Stimulated activated memory B cell treated with anti-CD40 and anti-IgM and Interleukin-4, amounts not matched to agents 10 μg/mL and 1 μg/mL and 100 μg/mL, for 72 hours (primary cell): Measurements from ENCODE around the gene RAMACL.
A peak's percentile ranks its signal among the peaks of the same experiment; 100 is the strongest.

Experiments used
- ATAC-seq: fragments of 150-1000 bp; cut with Tn5 transposase; 2 replicates; pipeline ENCODE4 v1.10.0; 2021
- H3K27ac Mint-ChIP-seq: one replicate; pipeline ENCODE4 v1.8.0; 2022; ENCODE audit warnings: mild to moderate bottlenecking, mixed read lengths
- H3K27me3 Mint-ChIP-seq: one replicate; pipeline ENCODE4 v1.8.0; 2022; ENCODE audit warnings: mixed read lengths
- H3K36me3 Mint-ChIP-seq: one replicate; pipeline ENCODE4 v1.8.0; 2022; ENCODE audit warnings: mixed read lengths
- H3K4me1 Mint-ChIP-seq: one replicate; pipeline ENCODE4 v1.8.0; 2022; ENCODE audit warnings: mixed read lengths
- H3K4me3 Mint-ChIP-seq: one replicate; pipeline ENCODE4 v1.8.0; 2022; ENCODE audit warnings: mild to moderate bottlenecking, moderate library complexity, mixed read lengths
- H3K9me3 Mint-ChIP-seq: one replicate; pipeline ENCODE4 v1.8.0; 2022; ENCODE audit warnings: mixed read lengths

Gene RAMACL

GRCh38 chr6:166580076-166581050 is 6.1 kb downstream of the RAMACL start:
- no peak for ATAC-seq
- Mint-ChIP-seq H3K27me3 (no peaks in the 10 kb centered on the region), H3K36me3 (peaks cover 8% of the 10 kb centered on the region), H3K4me1 (no peaks in the 10 kb centered on the region), H3K4me3 (no peak overlapping the region), H3K9me3 (peaks cover 11% of the 10 kb centered on the region), H3K27ac (no peak overlapping the region)

- no peak overlapping the region for H3K27ac Mint-ChIP-seq
- ATAC-seq, result no peak
- no peaks in the 10 kb centered on the region for H3K4me1 Mint-ChIP-seq
- H3K9me3 Mint-ChIP-seq, result peaks cover 11% of the 10 kb centered on the region
- H3K36me3 Mint-ChIP-seq, result peaks cover 8% of the 10 kb centered on the region
- H3K27me3 Mint-ChIP-seq, result no peaks in the 10 kb centered on the region
- H3K4me3 Mint-ChIP-seq, result no peak overlapping the region
Measured at GRCh38 chr6:166579237-166579850, 7.1 kb downstream of the RAMACL start.

- Mint-ChIP-seq H3K27ac (no peak overlapping the region), H3K36me3 (peaks cover 8% of the 10 kb centered on the region), H3K4me1 (no peaks in the 10 kb centered on the region), H3K4me3 (no peak overlapping the region), H3K9me3 (peaks cover 11% of the 10 kb centered on the region), H3K27me3 (no peaks in the 10 kb centered on the region)
- ATAC-seq, result no peak
Measured at GRCh38 chr6:166578536-166579236, 7.8 kb downstream of the RAMACL start.

- ATAC-seq, result no peak
- H3K4me1 Mint-ChIP-seq, result peaks cover 8% of the 10 kb centered on the region
- peaks cover 8% of the 10 kb centered on the region for H3K36me3 Mint-ChIP-seq
- H3K9me3 Mint-ChIP-seq, result peaks cover 11% of the 10 kb centered on the region
- H3K27me3 Mint-ChIP-seq, result no peaks in the 10 kb centered on the region
- no peak overlapping the region for H3K27ac Mint-ChIP-seq
- no peak overlapping the region for H3K4me3 Mint-ChIP-seq
Measured at GRCh38 chr6:166575205-166575604, 11.3 kb downstream of the RAMACL start.

- Mint-ChIP-seq H3K4me3 (no peak overlapping the region), H3K27me3 (no peaks in the 10 kb centered on the region), H3K9me3 (peaks cover 11% of the 10 kb centered on the region), H3K4me1 (peaks cover 8% of the 10 kb centered on the region), H3K36me3 (peaks cover 11% of the 10 kb centered on the region), H3K27ac (no peak overlapping the region)
- no peak for ATAC-seq
Measured at GRCh38 chr6:166573511-166574216, 12.8 kb downstream of the RAMACL start.

GRCh38 chr6:166572370-166573261 is 13.9 kb downstream of the RAMACL start:
- Mint-ChIP-seq H3K27me3 (no peaks in the 10 kb centered on the region), H3K27ac (peak overlapping the region; percentile 11), H3K9me3 (peaks cover 11% of the 10 kb centered on the region), H3K4me3 (no peak overlapping the region), H3K4me1 (peaks cover 8% of the 10 kb centered on the region), H3K36me3 (peaks cover 11% of the 10 kb centered on the region)
- no peak for ATAC-seq

- no peak for ATAC-seq
- Mint-ChIP-seq H3K9me3 (peaks cover 3% of the 10 kb centered on the region), H3K27me3 (no peaks in the 10 kb centered on the region), H3K4me3 (no peak overlapping the region), H3K36me3 (peaks cover 6% of the 10 kb centered on the region), H3K27ac (no peak overlapping the region), H3K4me1 (peaks cover 8% of the 10 kb centered on the region)
Measured at GRCh38 chr6:166570929-166571713, 15.4 kb downstream of the RAMACL start.

GRCh38 chr6:166569206-166569605 is 17.3 kb downstream of the RAMACL start:
- no peak for ATAC-seq
- peaks cover 8% of the 10 kb centered on the region for H3K4me1 Mint-ChIP-seq
- H3K36me3 Mint-ChIP-seq, result peaks cover 4% of the 10 kb centered on the region
- no peaks in the 10 kb centered on the region for H3K9me3 Mint-ChIP-seq
- no peaks in the 10 kb centered on the region for H3K27me3 Mint-ChIP-seq
- no peak overlapping the region for H3K27ac Mint-ChIP-seq
- no peak overlapping the region for H3K4me3 Mint-ChIP-seq

- Mint-ChIP-seq H3K4me3 (no peak overlapping the region), H3K36me3 (peaks cover 7% of the 10 kb centered on the region), H3K27me3 (no peaks in the 10 kb centered on the region), H3K9me3 (no peaks in the 10 kb centered on the region), H3K27ac (no peak overlapping the region), H3K4me1 (peaks cover 6% of the 10 kb centered on the region)
- no peak for ATAC-seq
Measured at GRCh38 chr6:166567813-166568212, 18.7 kb downstream of the RAMACL start.

- H3K27ac Mint-ChIP-seq, result no peak overlapping the region
Measured at GRCh38 chr6:166567107-166567506, 19.4 kb downstream of the RAMACL start.

GRCh38 chr6:166566026-166567011 is 20.2 kb downstream of the RAMACL start:
- no peak for ATAC-seq
- H3K27ac Mint-ChIP-seq, result no peak overlapping the region
- H3K9me3 Mint-ChIP-seq, result peaks cover under 1% of the 10 kb centered on the region
- no peaks in the 10 kb centered on the region for H3K4me1 Mint-ChIP-seq
- H3K27me3 Mint-ChIP-seq, result no peaks in the 10 kb centered on the region
- H3K4me3 Mint-ChIP-seq, result no peak overlapping the region
- peaks cover 15% of the 10 kb centered on the region for H3K36me3 Mint-ChIP-seq

More at GRCh38 chr6:166567107-166567506, 19.4 kb downstream of the RAMACL start:
- no peak overlapping the region for H3K4me3 Mint-ChIP-seq
- no peaks in the 10 kb centered on the region for H3K27me3 Mint-ChIP-seq
- no peak for ATAC-seq
- H3K9me3 Mint-ChIP-seq, result no peaks in the 10 kb centered on the region
- H3K4me1 Mint-ChIP-seq, result no peaks in the 10 kb centered on the region
- peaks cover 10% of the 10 kb centered on the region for H3K36me3 Mint-ChIP-seq

GRCh38 chr6:166565084-166565967 is 21.2 kb downstream of the RAMACL start:
- H3K4me1 Mint-ChIP-seq, result no peaks in the 10 kb centered on the region
- H3K4me3 Mint-ChIP-seq, result no peak overlapping the region
- ATAC-seq, result no peak
- no peak overlapping the region for H3K27ac Mint-ChIP-seq
- no peaks in the 10 kb centered on the region for H3K27me3 Mint-ChIP-seq
- H3K9me3 Mint-ChIP-seq, result peaks cover 7% of the 10 kb centered on the region
- peaks cover 23% of the 10 kb centered on the region for H3K36me3 Mint-ChIP-seq
